HepG2 (cell line): Measurements from ENCODE around the gene MTFR1L. TPM values are rescaled to one million over a fixed set of nuclear protein-coding genes. Genes with fewer than 3 reads are reported as not detected.

Source experiments
- CEBPB ChIP-seq: IDR thresholded peaks from 2 replicates; pipeline ENCODE4 v1.6.1; 2011; ENCODE audit warnings: low read depth, low read length, improper control_type of control experiment, borderline replicate concordance
- HNRNPK ChIP-seq: fragments of 200-400 bp; formaldehyde crosslinking; IDR thresholded peaks from 2 replicates; pipeline ENCODE4 v1.6.1; 2018; ENCODE audit warnings: low read length, low read depth, moderate library complexity, mild to moderate bottlenecking; ENCODE audit not compliant: poor library complexity, severe bottlenecking
- HNRNPLL ChIP-seq: fragments of 200-400 bp; formaldehyde crosslinking; IDR thresholded peaks from 2 replicates; pipeline ENCODE4 v1.6.1; 2017; ENCODE audit warnings: mild to moderate bottlenecking, low read depth, low read length; ENCODE audit not compliant: poor library complexity, severe bottlenecking
- HNRNPUL1 ChIP-seq: fragments of 200-400 bp; formaldehyde crosslinking; IDR thresholded peaks from 2 replicates; pipeline ENCODE4 v1.6.1; 2017; ENCODE audit warnings: low read depth, mild to moderate bottlenecking, low read length, moderate library complexity
- IKZF4 ChIP-seq: sonication (generic); formaldehyde crosslinking; IDR thresholded peaks from 2 replicates; pipeline ENCODE4 v1.5.1; 2020; ENCODE audit warnings: borderline replicate concordance, mild to moderate bottlenecking, low read depth, missing genetic modification reagents; ENCODE audit errors: not compliant biosample characterization
- PLRG1 ChIP-seq: fragments of 450-650 bp; conservative IDR thresholded peaks from 2 replicates; pipeline ENCODE4 v1.6.1; 2016
- PRMT3 ChIP-seq: sonication (generic); formaldehyde crosslinking; IDR thresholded peaks from 2 replicates; pipeline ENCODE4 v1.8.1; 2022; ENCODE audit warnings: low read depth, mild to moderate bottlenecking, moderate library complexity, missing genetic modification reagents, borderline replicate concordance
- SP5 ChIP-seq: IDR thresholded peaks from 2 replicates; pipeline ENCODE4 v1.6.1; 2016; ENCODE audit warnings: low read depth, borderline replicate concordance
- TFAP4 ChIP-seq: sonication (generic); IDR thresholded peaks from 2 replicates; pipeline ENCODE4 v1.6.1; 2016; ENCODE audit warnings: low read depth, borderline replicate concordance
- TRIM24 ChIP-seq: sonication (generic); formaldehyde crosslinking; IDR thresholded peaks from 2 replicates; pipeline ENCODE4 v1.8.0; 2022; ENCODE audit warnings: mild to moderate bottlenecking, missing genetic modification reagents
- ZBTB25 ChIP-seq: IDR thresholded peaks from 2 replicates; pipeline ENCODE4 v1.6.1; 2018; ENCODE audit warnings: missing genetic modification reagents
- ZFP41 ChIP-seq: sonication (generic); formaldehyde crosslinking; IDR thresholded peaks from 2 replicates; pipeline ENCODE4 v1.4.0; 2020; ENCODE audit warnings: mild to moderate bottlenecking, missing genetic modification reagents, borderline replicate concordance
- ZFX ChIP-seq: sonication (generic); formaldehyde crosslinking; IDR thresholded peaks from 2 replicates; pipeline ENCODE4 v1.4.0; 2020; ENCODE audit warnings: mild to moderate bottlenecking, low read depth, missing genetic modification reagents, moderate library complexity
- ZNF280D ChIP-seq: sonication (generic); formaldehyde crosslinking; IDR thresholded peaks from 2 replicates; pipeline ENCODE4 v1.5.1; 2020; ENCODE audit warnings: mild to moderate bottlenecking, missing genetic modification reagents
- ZNF414 ChIP-seq: sonication (generic); formaldehyde crosslinking; IDR thresholded peaks from 2 replicates; pipeline ENCODE4 v1.5.0; 2020; ENCODE audit warnings: missing genetic modification reagents
- ZNF512 ChIP-seq: sonication (generic); formaldehyde crosslinking; IDR thresholded peaks from 2 replicates; pipeline ENCODE4 v1.4.0; 2020; ENCODE audit warnings: mild to moderate bottlenecking, missing genetic modification reagents
- ZNF678 ChIP-seq: sonication (generic); formaldehyde crosslinking; IDR thresholded peaks from 2 replicates; pipeline ENCODE4 v1.4.0; 2020; ENCODE audit warnings: mild to moderate bottlenecking, missing genetic modification reagents
- ZNF879 ChIP-seq: sonication (generic); formaldehyde crosslinking; IDR thresholded peaks from 2 replicates; pipeline ENCODE4 v1.8.1; 2023; ENCODE audit warnings: missing genetic modification reagents
- ZSCAN5A ChIP-seq: sonication (generic); formaldehyde crosslinking; IDR thresholded peaks from 2 replicates; pipeline ENCODE4 v1.8.0; 2022; ENCODE audit warnings: mild to moderate bottlenecking, missing genetic modification reagents, borderline replicate concordance
- polyA plus RNA-seq, 8 experiments: library from polyadenylated mRNA; depleted of rRNA in 3 of 8; stranded (reverse) in 7 of 8; unstranded in 1 of 8; fragments of >200 nt; fragmentation: Illumina TruSeq in 4 of 8; extraction: Trizol in 4 of 8; gene quantifications; 2 replicates each; pipeline versions ENCODE4 v1.2.1 to v1.2.3, GENCODE V29; 2011 to 2016; ENCODE audit warnings: low read depth in 4 of 8, missing spikeins in 1 of 8, mixed read lengths in 1 of 8; ENCODE audit not compliant: insufficient read depth in 1 of 8
- total RNA-seq, 5 experiments: library from RNA; depleted of rRNA; stranded (reverse); fragments of >200 nt; fragmentation: Illumina TruSeq; extraction: Trizol; gene quantifications; 2 replicates each; pipeline ENCODE4 v1.2.3, GENCODE V29; 2016; ENCODE audit warnings: low read depth in 1 of 5

MTFR1L gene
- total and polyA plus RNA-seq, 2 of the 13 experiments (the other 11 are each of a cell fraction or from before 2014, with no cell fraction given) = 38.0 to 55.7 TPM

- TF ChIP-seq ZNF280D (CRISPR knock-in tag) (no peak), HNRNPK (peak; percentile 61), TRIM24 (no peak), ZNF414 (CRISPR knock-in tag) (no peak), HNRNPUL1 (no peak), TFAP4 (no peak), HNRNPLL (no peak), ZSCAN5A (CRISPR knock-in tag) (peak; percentile 57; the same call in 1 of the 2 replicates), CEBPB (no peak), ZFP41 (CRISPR knock-in tag) (0 out of 2 replicates have a peak, but pooled peaks have one; percentile 35), ZNF879 (CRISPR knock-in tag) (peak; percentile 83; the same call in 1 of the 2 replicates), ZNF678 (CRISPR knock-in tag) (no peak; the same call in 1 of the 2 replicates), IKZF4 (CRISPR knock-in tag) (peak; percentile 85), PRMT3 (CRISPR knock-in tag) (peak; percentile 92), ZNF512 (CRISPR knock-in tag) (no peak), ZBTB25 (CRISPR knock-in tag) (no peak), ZFX (CRISPR knock-in tag) (peak; percentile 82), PLRG1 (no peak), SP5 (CRISPR knock-in tag) (peak; percentile 81)
These were observed 55.6 kb downstream of the MTFR1L start, which contains the start of gene PAQR7 (continued) for GRCh38 chr1:25875154-25875855.
